Fibroblast of villous mesenchyme (primary cell): ENCODE measurements around the gene BRD3. TPM values are rescaled to one million over a fixed set of nuclear protein-coding genes. Genes with fewer than 3 reads are reported as not detected.

Experiments
- DNase-seq: peaks from one replicate; pipeline ENCODE4 v3.0.0-alpha.2; 2010; ENCODE audit warnings: low read depth
- H3K4me3 ChIP-seq: 2 replicates; pipeline ENCODE4 v1.5.1; 2011; ENCODE audit warnings: low read depth, mild to moderate bottlenecking, low read length
- total RNA-seq: library from RNA; depleted of rRNA; stranded (reverse); fragments of >200 nt; gene quantifications from 2 replicates; pipeline ENCODE4 v1.2.3, GENCODE V29; 2012
- TF ChIP-seq, protein P1 (sequence below): IDR thresholded peaks from 2 replicates; pipeline ENCODE4 v1.5.1; 2012; ENCODE audit warnings: low read depth, mild to moderate bottlenecking, low read length; ENCODE audit not compliant: insufficient read depth

BRD3 gene
- total RNA-seq, 1 donor = 5.2 TPM

DNA sequence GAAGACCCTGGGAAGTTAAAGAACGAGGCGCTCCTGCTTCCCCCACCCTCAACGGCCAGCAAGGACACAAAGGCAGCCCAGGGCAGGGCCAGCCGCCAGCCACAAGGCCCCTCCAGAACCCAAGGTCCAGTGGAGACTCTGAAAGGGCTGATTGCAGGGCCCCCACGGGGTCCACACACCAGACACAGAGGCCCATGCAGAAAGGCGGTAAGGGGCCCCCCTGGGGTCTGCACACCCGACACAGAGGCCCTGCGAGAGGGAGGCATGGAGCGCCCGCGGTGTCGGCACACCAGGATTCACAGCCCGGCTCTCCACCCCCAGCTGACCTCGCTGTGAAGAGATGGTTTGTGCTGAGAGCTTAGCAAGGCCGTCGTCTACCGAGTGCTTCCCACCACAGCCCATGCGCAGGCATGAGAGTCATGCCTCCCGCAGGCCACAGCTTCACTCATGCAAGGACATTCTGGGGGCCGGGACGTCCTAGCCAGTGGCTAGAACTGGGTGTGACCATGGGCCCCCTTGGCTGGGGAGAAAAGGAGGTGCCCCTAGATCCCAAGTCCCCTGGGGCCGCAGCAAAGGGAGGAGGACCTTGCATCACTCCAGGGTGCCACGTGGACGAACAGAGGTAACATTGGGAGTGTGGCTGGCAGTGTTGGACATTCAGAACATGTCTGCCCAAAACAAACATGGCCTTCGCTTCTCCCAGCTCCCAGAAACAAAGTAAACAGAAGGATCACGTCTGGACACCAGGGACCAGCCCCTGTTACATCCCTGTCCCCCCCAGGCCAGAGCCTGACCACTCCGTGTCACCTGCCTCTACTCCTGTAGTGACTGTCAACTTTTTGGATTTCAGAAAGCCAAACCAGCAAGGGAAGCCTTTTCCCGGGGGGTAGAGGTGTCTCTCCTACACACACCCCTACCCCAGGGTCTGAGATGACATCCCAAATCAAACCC, 9.8 kb downstream of the BRD3 start:
- TF ChIP-seq, protein P1, sequence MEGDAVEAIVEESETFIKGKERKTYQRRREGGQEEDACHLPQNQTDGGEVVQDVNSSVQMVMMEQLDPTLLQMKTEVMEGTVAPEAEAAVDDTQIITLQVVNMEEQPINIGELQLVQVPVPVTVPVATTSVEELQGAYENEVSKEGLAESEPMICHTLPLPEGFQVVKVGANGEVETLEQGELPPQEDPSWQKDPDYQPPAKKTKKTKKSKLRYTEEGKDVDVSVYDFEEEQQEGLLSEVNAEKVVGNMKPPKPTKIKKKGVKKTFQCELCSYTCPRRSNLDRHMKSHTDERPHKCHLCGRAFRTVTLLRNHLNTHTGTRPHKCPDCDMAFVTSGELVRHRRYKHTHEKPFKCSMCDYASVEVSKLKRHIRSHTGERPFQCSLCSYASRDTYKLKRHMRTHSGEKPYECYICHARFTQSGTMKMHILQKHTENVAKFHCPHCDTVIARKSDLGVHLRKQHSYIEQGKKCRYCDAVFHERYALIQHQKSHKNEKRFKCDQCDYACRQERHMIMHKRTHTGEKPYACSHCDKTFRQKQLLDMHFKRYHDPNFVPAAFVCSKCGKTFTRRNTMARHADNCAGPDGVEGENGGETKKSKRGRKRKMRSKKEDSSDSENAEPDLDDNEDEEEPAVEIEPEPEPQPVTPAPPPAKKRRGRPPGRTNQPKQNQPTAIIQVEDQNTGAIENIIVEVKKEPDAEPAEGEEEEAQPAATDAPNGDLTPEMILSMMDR = no peak
- no peak for DNase-seq
- no peak overlapping the region for H3K4me3 ChIP-seq

DNA sequence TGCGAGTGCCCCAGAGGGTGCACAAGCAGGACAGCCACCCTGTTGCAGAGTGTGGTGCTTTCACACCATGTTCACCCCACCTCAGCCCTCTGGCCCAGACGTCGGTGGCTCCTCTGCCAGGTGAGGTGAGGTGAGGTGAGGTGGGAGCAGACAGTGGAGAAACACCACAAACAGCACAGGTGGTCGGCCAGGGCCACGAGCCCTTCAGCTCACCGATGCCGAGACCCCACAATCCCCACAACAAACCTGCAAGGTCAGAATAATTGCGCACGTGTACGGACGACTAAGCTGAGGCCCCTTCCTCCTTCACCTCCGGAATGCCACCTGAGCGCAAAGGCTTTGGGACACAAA, 10.5 kb downstream of the BRD3 start:
- TF ChIP-seq, protein P1 = no peak
- no peak overlapping the region for H3K4me3 ChIP-seq
- no peak for DNase-seq

DNA sequence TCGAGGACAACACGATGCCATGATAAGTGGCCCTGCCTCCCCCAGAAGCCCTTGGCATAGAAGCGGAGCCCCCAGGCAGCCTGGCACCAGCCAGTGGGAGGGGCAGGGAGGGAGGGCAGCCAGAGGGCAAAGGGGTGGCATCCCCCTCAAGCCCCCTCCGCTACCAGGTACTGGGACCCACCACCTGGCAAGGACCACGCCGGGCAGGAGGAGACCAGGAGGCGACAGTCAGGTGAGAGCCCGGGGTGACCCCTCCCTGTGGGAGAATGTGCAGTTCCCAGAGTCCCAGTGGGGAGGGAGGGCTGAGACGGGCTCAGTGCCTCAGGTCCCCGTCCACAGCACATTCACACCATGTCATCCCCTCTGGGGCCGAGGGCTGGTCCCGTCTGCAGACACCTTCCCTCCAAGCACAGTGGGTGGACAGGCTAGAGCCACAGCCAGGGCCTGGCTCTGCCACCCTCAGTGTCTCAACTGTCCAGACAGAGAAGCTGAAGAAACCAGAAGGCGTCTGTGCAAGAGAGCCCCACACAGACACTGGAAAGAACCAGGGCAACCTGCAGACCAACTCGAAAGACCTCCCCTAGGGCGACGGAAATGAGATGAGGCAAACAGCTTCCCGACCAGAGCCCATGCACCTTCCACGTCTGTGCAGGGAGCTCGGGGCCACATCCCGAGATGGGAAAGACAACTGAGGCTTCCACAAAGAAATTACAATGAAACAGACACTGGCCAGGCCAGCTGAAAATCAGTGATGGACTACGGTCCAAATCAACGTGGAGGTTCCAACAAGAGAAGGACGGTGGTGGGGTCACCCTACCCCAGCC, 11.1 kb downstream of the BRD3 start:
- no peak overlapping the region for H3K4me3 ChIP-seq
- DNase-seq = no peak
- TF ChIP-seq, protein P1 = no peak

DNA sequence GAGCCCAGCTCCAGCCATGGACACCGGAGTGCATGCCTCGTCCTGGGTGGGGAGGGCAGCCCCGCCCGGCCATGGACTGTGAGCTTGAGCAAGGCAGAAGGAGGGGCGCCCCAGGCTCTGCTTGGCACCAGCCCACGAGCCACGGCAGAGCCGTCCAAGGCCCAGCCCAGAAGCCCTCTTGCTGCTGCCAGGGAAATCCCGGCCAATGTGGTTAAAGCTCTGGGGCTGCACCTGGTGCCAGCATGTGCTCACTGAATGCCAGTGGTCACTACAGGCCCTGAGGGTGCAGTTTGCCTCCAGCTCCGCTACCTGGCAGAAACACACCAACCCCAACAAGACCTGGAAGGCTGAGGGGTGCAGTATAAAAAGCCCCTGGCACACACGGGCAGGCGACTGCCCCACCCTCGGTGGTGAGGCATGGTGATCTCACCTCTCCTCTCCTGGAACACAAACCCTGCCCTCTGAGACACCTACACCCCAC, 11.8 kb downstream of the BRD3 start:
- no peak overlapping the region for H3K4me3 ChIP-seq
- peak; percentile 47 for DNase-seq

DNA sequence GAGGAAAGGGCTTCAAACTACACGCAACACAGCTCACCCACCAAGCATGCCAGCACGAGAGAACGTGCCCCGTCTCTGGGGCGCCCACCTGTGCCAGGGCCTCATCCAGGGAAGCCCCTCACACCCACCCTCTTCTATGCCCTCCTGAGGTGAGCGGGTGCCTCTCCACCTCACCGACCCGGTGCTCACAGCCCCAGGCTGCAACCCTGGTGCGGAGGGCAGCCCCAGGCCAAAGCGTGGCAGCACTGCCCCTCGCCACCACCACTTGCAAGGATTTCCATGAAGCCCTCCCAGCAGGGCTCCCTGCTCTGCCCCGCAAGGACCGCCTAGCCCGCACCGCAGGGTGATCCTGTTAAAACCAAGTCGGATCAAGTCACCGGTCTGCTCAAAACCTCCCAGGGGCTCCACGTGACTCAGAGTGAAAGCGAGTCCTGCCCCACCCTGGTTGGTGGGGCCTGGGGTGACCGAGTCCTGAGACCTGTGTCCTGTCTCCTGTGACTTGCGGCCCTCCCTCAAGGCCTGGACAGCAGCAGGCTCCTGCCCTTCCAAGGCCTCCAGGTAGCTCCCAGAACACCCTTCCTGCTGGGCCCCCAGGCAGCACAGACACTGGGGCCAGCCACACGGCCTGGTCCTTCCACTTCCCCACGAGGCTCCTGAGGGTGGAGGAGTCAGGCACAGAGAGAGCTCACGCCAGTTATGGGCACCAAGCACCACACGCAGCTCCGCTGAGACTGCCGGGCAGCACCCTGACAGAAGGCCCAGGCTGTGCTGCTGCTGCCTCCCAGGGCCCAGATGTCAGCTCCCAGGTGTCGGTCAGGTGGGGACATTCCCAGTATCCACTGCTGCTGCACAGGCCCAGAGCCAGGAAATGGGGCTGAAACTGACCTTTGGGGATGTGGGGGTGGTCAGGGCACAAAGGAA, 12.7 kb downstream of the BRD3 start:
- no peak for DNase-seq
- H3K4me3 ChIP-seq = no peak overlapping the region
- TF ChIP-seq, protein P1 = no peak

More for the DNA sequence above, 11.8 kb downstream of the BRD3 start:
- TF ChIP-seq, protein P1 = no peak
